Osteoblast (primary cell): ENCODE results near the gene ZNF57. TPM values are rescaled to one million over a fixed set of nuclear protein-coding genes. Genes with fewer than 3 reads are reported as not detected.
A peak's percentile ranks its signal among the peaks of the same experiment; 100 is the strongest.
"Not testable (repeated sequence)": the region's sequence is repeated elsewhere in the genome, so short reads cannot be mapped to it uniquely, and the experiment has no call there.

Experiments used
- DNase-seq: peaks from one replicate; pipeline ENCODE4 v3.0.0; 2011; ENCODE audit warnings: low spot score, mixed read lengths; ENCODE audit not compliant: insufficient read length; ENCODE audit errors: missing footprints
- H2AFZ ChIP-seq: 2 replicates; pipeline ENCODE4 v1.6.0; 2011; ENCODE audit warnings: mild to moderate bottlenecking, low read length
- H3K27ac ChIP-seq: 2 replicates; pipeline ENCODE4 v1.5.1; 2011; ENCODE audit warnings: mild to moderate bottlenecking, low read depth, low read length, moderate library complexity
- H3K27me3 ChIP-seq: 2 replicates; pipeline ENCODE4 v1.6.0; 2012; ENCODE audit warnings: mild to moderate bottlenecking, control low read depth, inconsistent platforms, low read length, moderate library complexity; ENCODE audit not compliant: insufficient read depth
- H3K36me3 ChIP-seq: 2 replicates; pipeline ENCODE4 v1.5.1; 2011; ENCODE audit warnings: mild to moderate bottlenecking, low read length, control low read depth, moderate library complexity; ENCODE audit not compliant: insufficient read depth
- H3K4me1 ChIP-seq: 2 replicates; pipeline ENCODE4 v1.5.1; 2011; ENCODE audit warnings: mild to moderate bottlenecking, low read length, control low read depth, moderate library complexity; ENCODE audit not compliant: insufficient read depth
- H3K4me2 ChIP-seq: 2 replicates; pipeline ENCODE4 v1.6.0; 2011; ENCODE audit warnings: mild to moderate bottlenecking, low read length; ENCODE audit not compliant: insufficient read depth
- H3K4me3 ChIP-seq: fragments of 200-600 bp; sonication (generic); 3 replicates; pipeline ENCODE4 v1.5.1; 2012; ENCODE audit warnings: mild to moderate bottlenecking, low read length, inconsistent platforms; ENCODE audit not compliant: insufficient read depth
- H3K79me2 ChIP-seq: 2 replicates; pipeline ENCODE4 v1.6.0; 2012; ENCODE audit warnings: mild to moderate bottlenecking, low read length, control low read depth, inconsistent platforms; ENCODE audit not compliant: insufficient read depth
- H3K9me3 ChIP-seq: 2 replicates; pipeline ENCODE4 v1.5.1; 2011; ENCODE audit warnings: low read depth, low read length, control low read depth
- H4K20me1 ChIP-seq: 2 replicates; pipeline ENCODE4 v1.6.0; 2012; ENCODE audit warnings: mild to moderate bottlenecking, low read length, control low read depth; ENCODE audit not compliant: insufficient read depth
- CTCF ChIP-seq: IDR thresholded peaks from 2 replicates; pipeline ENCODE4 v1.5.1; 2011; ENCODE audit warnings: mild to moderate bottlenecking, low read depth, low read length, moderate library complexity; ENCODE audit errors: extremely low read depth
- total RNA-seq: library from RNA; depleted of rRNA; stranded (reverse); fragments of >200 nt; gene quantifications from 2 replicates; pipeline ENCODE4 v1.2.3, GENCODE V29; 2012

Gene ZNF57
- total RNA-seq, 1 donor, result 5.4 TPM

- no peaks in the 10 kb centered on the region for H4K20me1 ChIP-seq
- no peaks in the 10 kb centered on the region for H3K4me1 ChIP-seq
- H3K79me2 ChIP-seq, result no peaks in the 10 kb centered on the region
- TF ChIP-seq CTCF, result no peak
- H3K27me3 ChIP-seq, result no peaks in the 10 kb centered on the region
- H3K9me3 ChIP-seq, result peaks cover 24% of the 10 kb centered on the region
- no peak overlapping the region for H2AFZ ChIP-seq
- no peak overlapping the region for H3K4me2 ChIP-seq
- peaks cover 29% of the 10 kb centered on the region for H3K36me3 ChIP-seq
- DNase-seq, result no peak
- H3K27ac ChIP-seq, result no peak overlapping the region
- H3K4me3 ChIP-seq, result no peak overlapping the region
These were observed 32.8 kb downstream of the ZNF57 start for GRCh38 chr19:2933490-2933910.

- H3K27ac ChIP-seq, H4K20me1 ChIP-seq, H3K4me1 ChIP-seq, H3K27me3 ChIP-seq, H3K4me2 ChIP-seq, H2AFZ ChIP-seq, DNase-seq, H3K4me3 ChIP-seq, H3K79me2 ChIP-seq: not testable (repeated sequence)
- Histone ChIP-seq H3K36me3 (peaks cover 29% of the 10 kb centered on the region), H3K9me3 (peaks cover 21% of the 10 kb centered on the region)
These were observed 35.1 kb downstream of the ZNF57 start for GRCh38 chr19:2935863-2936262.

- Histone ChIP-seq H3K36me3 (peaks cover 4% of the 10 kb centered on the region), H3K27ac (no peak overlapping the region), H2AFZ (no peak overlapping the region), H3K9me3 (no peaks in the 10 kb centered on the region), H3K4me2 (no peak overlapping the region), H3K4me3 (no peak overlapping the region), H3K27me3 (no peaks in the 10 kb centered on the region), H3K79me2 (peaks cover 12% of the 10 kb centered on the region), H4K20me1 (no peaks in the 10 kb centered on the region), H3K4me1 (peaks cover 8% of the 10 kb centered on the region)
- TF ChIP-seq CTCF, result no peak
- DNase-seq, result no peak
These were observed 42.4 kb downstream of the ZNF57 start for GRCh38 chr19:2942928-2943640.

GRCh38 chr19:2944403-2944774, 43.7 kb downstream of the ZNF57 start:
- no peaks in the 10 kb centered on the region for H3K27me3 ChIP-seq
- DNase-seq, result no peak
- peaks cover 16% of the 10 kb centered on the region for H3K79me2 ChIP-seq
- H3K27ac ChIP-seq, result peak overlapping the region; percentile 82
- no peaks in the 10 kb centered on the region for H3K36me3 ChIP-seq
- no peaks in the 10 kb centered on the region for H4K20me1 ChIP-seq
- no peak for TF ChIP-seq CTCF
- peaks cover 9% of the 10 kb centered on the region for H3K4me1 ChIP-seq
- H2AFZ ChIP-seq, result peak overlapping the region; percentile 91
- H3K4me3 ChIP-seq, result peak overlapping the region; percentile 96
- no peaks in the 10 kb centered on the region for H3K9me3 ChIP-seq
- peak overlapping the region; percentile 97 for H3K4me2 ChIP-seq
